Measurements from ENCODE around the gene KCP.

KCP gene

DNA sequence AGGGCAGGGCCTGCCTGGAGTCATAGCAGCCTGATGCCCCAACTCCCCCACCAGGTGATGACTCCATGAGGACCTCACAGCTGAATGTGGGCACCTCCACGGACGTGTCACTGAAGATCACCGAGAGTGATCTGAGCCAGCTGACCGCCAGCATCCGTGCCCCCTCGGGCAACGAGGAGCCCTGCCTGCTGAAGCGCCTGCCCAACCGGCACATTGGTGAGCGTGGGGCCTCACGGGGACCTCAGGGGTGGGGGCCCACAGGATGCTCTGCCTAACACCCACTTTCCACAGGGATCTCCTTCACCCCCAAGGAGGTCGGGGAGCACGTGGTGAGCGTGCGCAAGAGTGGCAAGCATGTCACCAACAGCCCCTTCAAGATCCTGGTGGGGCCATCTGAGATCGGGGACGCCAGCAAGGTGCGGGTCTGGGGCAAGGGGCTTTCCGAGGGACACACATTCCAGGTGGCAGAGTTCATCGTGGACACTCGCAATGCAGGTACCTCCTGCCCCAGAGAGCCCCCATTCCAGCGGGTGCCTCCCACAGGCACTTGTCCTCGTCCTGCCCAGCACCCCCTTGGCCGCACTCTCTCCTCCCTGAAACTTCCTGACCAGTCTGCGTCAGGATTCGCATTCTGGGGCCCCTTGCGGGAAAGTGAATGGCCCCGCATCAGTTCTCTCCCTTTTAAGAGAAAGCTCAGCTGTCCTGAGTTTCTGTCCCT lies 57.8 kb downstream of the KCP start:
- DNase-seq = no peak

- DNase-seq = no peak
These were observed 60.6 kb downstream of the KCP start for GRCh38 chr7:128849804-128850490.

DNA sequence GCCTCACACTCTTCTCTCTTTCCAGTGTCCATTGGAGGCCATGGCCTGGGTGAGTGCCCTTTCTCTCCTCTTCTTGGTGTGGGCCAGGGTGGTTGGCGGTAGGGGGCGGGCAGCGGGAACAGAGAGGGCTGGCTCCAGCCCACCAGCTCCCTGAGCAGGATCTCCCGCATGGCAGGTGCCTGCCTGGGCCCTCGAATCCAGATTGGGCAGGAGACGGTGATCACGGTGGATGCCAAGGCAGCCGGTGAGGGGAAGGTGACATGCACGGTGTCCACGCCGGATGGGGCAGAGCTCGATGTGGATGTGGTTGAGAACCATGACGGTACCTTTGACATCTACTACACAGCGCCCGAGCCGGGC lies 61.4 kb downstream of the KCP start:
- no peak for DNase-seq

GRCh38 chr7:128848289-128849155 lies 62.0 kb downstream of the KCP start:
- DNase-seq = no peak

- DNase-seq = no peak
These were observed 62.7 kb downstream of the KCP start for GRCh38 chr7:128847721-128848211.

DNA sequence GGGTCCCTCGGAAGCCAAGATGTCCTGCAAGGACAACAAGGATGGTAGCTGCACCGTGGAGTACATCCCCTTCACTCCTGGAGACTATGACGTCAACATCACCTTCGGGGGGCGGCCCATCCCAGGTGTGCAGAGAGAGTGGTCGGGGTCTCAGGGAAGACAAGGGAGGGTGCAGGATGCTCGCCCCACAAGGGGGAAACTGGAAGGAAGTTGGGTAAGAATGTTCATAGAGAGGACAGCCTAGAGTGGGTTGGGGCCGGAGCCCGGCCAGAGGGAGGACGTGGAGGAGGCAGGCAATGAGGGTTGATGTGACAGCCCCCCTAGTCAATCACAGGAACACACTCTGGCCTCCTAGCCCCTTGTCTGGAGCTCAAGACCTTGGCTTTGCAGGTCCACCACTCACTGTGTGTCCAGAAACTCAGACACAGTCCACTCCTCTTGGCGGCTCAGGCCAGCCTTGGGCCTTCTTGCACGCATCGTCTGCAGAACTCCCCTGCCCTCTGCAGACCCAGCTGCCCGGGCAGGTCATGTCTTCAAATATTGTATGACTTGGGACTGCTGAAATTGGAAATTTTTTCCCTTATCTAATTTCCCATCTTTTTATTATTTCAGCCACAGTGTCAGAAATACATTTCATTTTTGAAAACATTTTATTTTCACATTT lies 63.6 kb downstream of the KCP start:
- DNase-seq = no peak

GRCh38 chr7:128845987-128846386 lies 64.5 kb downstream of the KCP start:
- no peak for DNase-seq

GRCh38 chr7:128845475-128845874 lies 65.0 kb downstream of the KCP start:
- no peak for DNase-seq

DNA sequence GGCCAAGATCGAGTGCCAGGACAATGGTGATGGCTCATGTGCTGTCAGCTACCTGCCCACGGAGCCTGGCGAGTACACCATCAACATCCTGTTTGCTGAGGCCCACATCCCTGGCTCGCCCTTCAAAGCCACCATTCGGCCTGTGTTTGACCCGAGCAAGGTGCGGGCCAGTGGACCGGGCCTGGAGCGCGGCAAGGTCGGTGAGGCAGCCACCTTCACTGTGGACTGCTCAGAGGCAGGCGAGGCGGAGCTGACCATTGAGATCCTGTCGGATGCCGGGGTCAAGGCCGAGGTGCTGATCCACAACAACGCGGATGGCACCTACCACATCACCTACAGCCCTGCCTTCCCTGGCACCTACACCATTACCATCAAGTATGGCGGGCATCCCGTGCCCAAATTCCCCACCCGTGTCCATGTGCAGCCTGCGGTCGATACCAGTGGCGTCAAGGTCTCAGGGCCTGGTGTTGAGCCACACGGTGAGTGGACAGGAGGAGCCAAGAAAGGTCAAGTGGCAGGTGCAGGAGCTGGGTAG lies 65.7 kb downstream of the KCP start:
- no peak for DNase-seq

GRCh38 chr7:128843938-128844621 lies 66.4 kb downstream of the KCP start:
- no peak for DNase-seq

GRCh38 chr7:128842674-128843641 lies 67.6 kb downstream of the KCP start:
- DNase-seq = no peak

DNA sequence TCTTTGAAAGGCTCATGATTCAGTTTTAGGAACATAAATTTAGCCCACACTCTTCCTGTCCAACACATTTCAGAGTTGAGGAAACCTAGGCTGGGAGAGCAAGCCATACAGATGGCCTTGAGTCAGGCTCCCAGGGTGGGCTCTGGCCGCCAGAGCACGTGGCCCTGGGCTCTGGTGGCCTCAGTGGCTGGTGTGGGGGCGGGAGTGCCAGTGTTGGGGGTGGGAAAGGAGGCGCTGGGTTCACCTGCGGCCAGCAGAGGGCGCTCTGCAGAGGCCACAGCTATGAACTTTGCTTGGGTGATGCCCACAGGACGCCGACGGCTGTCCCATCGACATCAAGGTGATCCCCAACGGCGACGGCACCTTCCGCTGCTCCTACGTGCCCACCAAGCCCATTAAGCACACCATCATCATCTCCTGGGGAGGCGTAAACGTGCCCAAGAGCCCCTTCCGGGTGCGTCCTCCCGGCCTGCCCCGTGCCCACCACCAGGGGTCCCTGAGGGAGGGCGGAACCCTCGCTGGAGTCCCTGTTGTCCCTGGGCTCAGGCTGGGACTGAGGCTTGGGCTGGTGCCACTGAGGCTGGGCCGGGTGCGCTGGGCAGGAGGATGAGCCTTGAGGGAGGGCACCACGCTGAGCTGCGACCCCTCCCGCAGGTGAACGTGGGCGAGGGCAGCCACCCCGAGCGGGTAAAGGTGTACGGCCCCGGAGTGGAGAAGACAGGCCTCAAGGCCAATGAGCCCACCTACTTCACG lies 68.4 kb downstream of the KCP start:
- no peak for DNase-seq

GRCh38 chr7:128841171-128841690 lies 69.3 kb downstream of the KCP start:
- no peak for DNase-seq

- no peak for DNase-seq
These were observed 70.0 kb downstream of the KCP start for GRCh38 chr7:128840326-128841170.

- no peak for DNase-seq
These were observed 70.7 kb downstream of the KCP start for GRCh38 chr7:128839751-128840177.

DNA sequence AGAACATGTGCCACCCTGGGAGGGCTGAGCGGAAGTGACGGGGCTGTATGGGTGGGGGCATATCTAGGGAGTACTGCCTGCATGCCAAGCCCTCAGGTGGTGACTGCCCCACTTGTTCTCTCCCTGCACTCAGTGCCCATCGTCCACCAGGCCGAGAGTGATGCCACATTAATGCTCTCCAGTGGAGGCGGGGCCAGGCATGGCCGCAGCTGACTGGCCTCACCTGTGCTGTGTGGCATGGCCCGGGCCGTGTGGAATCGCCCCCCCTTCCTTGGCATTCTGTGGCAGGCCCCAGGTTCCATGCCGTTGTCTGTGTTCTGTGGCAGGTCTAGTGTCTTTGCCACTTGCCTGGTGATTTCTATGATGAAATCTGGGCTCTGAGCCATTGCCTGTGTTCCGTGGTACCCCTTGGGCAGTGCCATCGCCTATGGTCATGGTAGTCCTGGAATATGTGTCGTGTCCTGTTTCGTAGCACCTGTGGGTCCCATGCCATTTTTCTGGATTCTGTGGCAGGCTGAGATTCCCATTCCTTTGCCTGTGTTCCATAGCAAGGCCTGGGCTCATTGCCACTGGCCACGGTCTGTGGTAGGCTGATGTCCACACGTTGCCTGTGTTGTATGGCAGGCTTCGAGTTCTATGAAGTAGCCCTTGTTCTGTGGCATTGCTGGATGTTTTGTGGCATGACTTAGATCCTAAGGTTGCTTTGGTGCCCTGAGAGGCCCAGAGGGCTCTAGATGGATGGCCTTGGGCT lies 71.4 kb downstream of the KCP start:
- DNase-seq = no peak

DNA sequence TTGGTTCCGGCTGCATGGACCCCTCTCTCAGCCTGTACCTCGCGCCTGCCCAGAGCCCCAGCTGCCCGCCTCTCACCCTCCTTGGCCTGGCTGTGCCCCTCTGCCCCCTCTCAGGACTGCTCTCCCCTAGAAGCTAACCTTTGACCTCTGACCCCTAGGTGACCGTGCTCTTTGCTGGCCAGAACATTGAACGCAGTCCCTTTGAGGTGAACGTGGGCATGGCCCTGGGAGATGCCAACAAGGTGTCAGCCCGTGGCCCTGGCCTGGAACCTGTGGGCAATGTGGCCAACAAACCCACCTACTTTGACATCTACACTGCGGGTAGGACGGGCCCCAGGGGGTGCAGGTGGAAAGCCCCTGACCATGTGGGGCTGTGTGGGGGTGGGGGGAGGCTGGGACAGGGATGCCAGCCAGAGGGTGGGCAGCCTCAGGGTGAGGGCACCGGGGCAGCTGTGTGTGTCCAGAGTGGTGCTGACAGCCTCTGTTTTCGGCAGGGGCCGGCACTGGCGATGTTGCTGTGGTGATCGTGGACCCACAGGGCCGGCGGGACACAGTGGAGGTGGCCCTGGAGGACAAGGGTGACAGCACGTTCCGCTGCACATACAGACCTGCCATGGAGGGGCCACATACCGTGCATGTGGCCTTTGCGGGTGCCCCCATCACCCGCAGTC lies 72.3 kb downstream of the KCP start:
- DNase-seq = no peak

DNA sequence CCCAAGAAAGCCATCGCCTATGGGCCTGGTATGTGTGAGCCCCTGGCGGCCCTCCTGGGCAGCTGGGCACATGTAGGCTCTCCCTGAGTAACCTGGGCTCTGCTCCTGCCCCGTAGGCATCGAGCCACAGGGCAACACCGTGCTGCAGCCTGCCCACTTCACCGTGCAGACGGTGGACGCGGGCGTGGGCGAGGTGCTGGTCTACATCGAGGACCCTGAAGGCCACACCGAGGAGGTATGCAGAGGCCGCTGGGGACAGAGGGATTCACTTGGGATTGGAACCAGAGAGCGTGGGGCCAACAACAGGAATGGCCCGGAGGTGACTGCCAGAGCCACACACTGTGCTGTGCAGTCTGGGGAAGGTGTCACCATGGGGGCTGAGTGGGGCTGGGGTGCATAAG lies 73.0 kb downstream of the KCP start:
- no peak for DNase-seq

Data from NCI-H1694 treated with DMSO at 0.1 percent for 48 hours (cell line).